Naive thymus-derived CD4-positive, alpha-beta T cell (primary cell): Measurements from ENCODE around the gene ZNF174. TPM values are rescaled to one million over a fixed set of nuclear protein-coding genes. Genes with fewer than 3 reads are reported as not detected.
A peak's percentile ranks its signal among the peaks of the same experiment; 100 is the strongest.

ENCODE experiments used
- ATAC-seq: fragments of 150-1000 bp; cut with Tn5 transposase; 2 replicates; pipeline ENCODE4 v1.10.0; 2021; ENCODE audit warnings: mild to moderate bottlenecking, moderate library complexity
- CTCF ChIA-PET: fragments of 350-600 bp; sonication (Branson Sonifier 250); formaldehyde crosslinking; loops from one replicate; lab custom pipeline; 2021; ENCODE audit warnings: antibody characterized with exemption; lab: Charles Lee
- POLR2A ChIA-PET: fragments of 350-600 bp; sonication (Branson Sonifier 250); formaldehyde crosslinking; loops from one replicate; lab custom pipeline; 2021; ENCODE audit warnings: antibody characterized with exemption, inconsistent platforms; lab: Charles Lee
- DNase-seq, 9 donors: peaks; one replicate each; pipeline versions ENCODE4 v3.0.0 to v3.0.0-alpha.2; 2020 to 2022; ENCODE audit warnings: mixed read lengths in 1 of 9
- H3K27ac ChIP-seq: one replicate; pipeline ENCODE4 v1.7.0; 2013; ENCODE audit warnings: mild to moderate bottlenecking, low read depth, low read length, moderate library complexity
- H3K27me3 ChIP-seq, 2 donors: one replicate each; pipeline ENCODE4 v1.7.0; 2013; ENCODE audit warnings: low read length in 2 of 2, mild to moderate bottlenecking in 2 of 2, moderate library complexity in 2 of 2; ENCODE audit not compliant: control insufficient read depth in 2 of 2, insufficient read depth in 2 of 2
- H3K36me3 ChIP-seq, 3 experiments: 1 replicate in 2 of 3; 2 replicates in 1 of 3; pipeline ENCODE4 v1.7.0; 2013; ENCODE audit warnings: low read length in 3 of 3, mild to moderate bottlenecking in 3 of 3, moderate library complexity in 1 of 3; ENCODE audit not compliant: insufficient read depth in 3 of 3, control insufficient read depth in 2 of 3
- H3K4me1 ChIP-seq, 2 donors: one replicate each; pipeline ENCODE4 v1.7.0; 2013; ENCODE audit warnings: low read length in 2 of 2, mild to moderate bottlenecking in 2 of 2, moderate library complexity in 1 of 2; ENCODE audit not compliant: control insufficient read depth in 2 of 2, insufficient read depth in 2 of 2
- H3K4me3 ChIP-seq: 2 replicates; pipeline ENCODE4 v1.7.0; 2013; ENCODE audit warnings: mild to moderate bottlenecking, low read length
- H3K9me3 ChIP-seq, 3 experiments: 1 replicate in 2 of 3; 2 replicates in 1 of 3; pipeline ENCODE4 v1.7.0; 2013; ENCODE audit warnings: low read length in 3 of 3; ENCODE audit not compliant: control insufficient read depth in 2 of 3
- H3K27ac Mint-ChIP-seq, 9 donors: one replicate each; pipeline ENCODE4 v1.8.0; 2020 to 2022; ENCODE audit warnings: mixed read lengths in 9 of 9, mild to moderate bottlenecking in 8 of 9, moderate library complexity in 5 of 9, inconsistent platforms in 2 of 9
- H3K27me3 Mint-ChIP-seq, 5 donors: one replicate each; pipeline ENCODE4 v1.8.0; 2021 to 2022; ENCODE audit warnings: mixed read lengths in 5 of 5, mild to moderate bottlenecking in 1 of 5
- H3K36me3 Mint-ChIP-seq, 5 donors: one replicate each; pipeline ENCODE4 v1.8.0; 2020 to 2022; ENCODE audit warnings: mixed read lengths in 5 of 5, mild to moderate bottlenecking in 3 of 5, inconsistent platforms in 1 of 5
- H3K4me1 Mint-ChIP-seq, 7 donors: one replicate each; pipeline ENCODE4 v1.8.0; 2020 to 2022; ENCODE audit warnings: mixed read lengths in 7 of 7, mild to moderate bottlenecking in 3 of 7, inconsistent platforms in 1 of 7
- H3K4me3 Mint-ChIP-seq, 10 donors: one replicate each; pipeline ENCODE4 v1.8.0; 2020 to 2022; ENCODE audit warnings: mild to moderate bottlenecking in 10 of 10, mixed read lengths in 10 of 10, moderate library complexity in 6 of 10, inconsistent platforms in 2 of 10
- H3K9me3 Mint-ChIP-seq, 11 donors: one replicate each; pipeline ENCODE4 v1.8.0; 2020 to 2022; ENCODE audit warnings: mixed read lengths in 11 of 11, mild to moderate bottlenecking in 4 of 11, inconsistent platforms in 1 of 11, moderate library complexity in 1 of 11
- intact Hi-C, 2 donors: fragments of 100-400 bp; cut with micrococcal nuclease; formaldehyde crosslinking; loops; one replicate each; pipeline ENCODE4 v1.15.1; 2023
- polyA plus RNA-seq, 2 donors: library from polyadenylated mRNA; unstranded; fragments of 300-500 nt; fragmentation: Illumina TruSeq; gene quantifications; one replicate each; pipeline ENCODE4 v1.2.3, GENCODE V29; 2021
- total RNA-seq, 6 experiments: library from RNA in 5 of 6; stranded (reverse) in 5 of 6; gene quantifications; 1 replicate in 5 of 6; 2 replicates in 1 of 6; pipeline ENCODE4 v1.2.3 and lab custom pipeline; 2021 to 2026

The ZNF174 gene
- total and polyA plus RNA-seq, 7 experiments from 2014 or later = 4.7 to 26.4 (median 13.5) TPM

DNA sequence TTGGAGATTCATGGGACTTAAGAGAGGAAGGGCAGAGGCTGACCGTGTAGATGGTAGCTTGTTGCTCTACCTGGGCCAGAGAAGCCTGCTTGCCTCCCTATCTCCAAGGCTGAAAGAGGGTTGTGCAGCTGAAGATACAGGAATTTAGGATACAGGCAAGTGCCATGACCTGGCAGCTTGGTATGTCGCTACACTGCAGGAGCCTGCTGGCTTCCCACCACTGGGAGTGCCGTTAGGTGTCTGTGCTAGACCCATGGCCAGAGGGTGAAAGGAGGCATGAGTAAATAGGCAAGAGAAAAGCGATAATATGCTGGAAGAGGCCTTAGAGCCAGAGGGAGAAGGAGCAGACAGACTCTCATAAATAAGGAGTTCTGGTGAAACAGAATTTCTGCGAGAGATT is 53.1 kb downstream of the ZNF174 start:
- DNase-seq (no peak), ATAC-seq (no peak)
- no peak overlapping the region for H3K4me3 ChIP-seq
- H3K4me3 Mint-ChIP-seq = peak overlapping the region in 1 of 10 donors; percentile 39
- ChIA-PET CTCF (interaction anchor here (0.6 kb wide), 1 partner anchor 171 kb away, joined by 4 read pairs; no protein-coding TSS in a partner anchor), POLR2A (no interaction called here)
- peaks cover 9 to 12% of the 10 kb centered on the region in 2 donors for H3K4me1 ChIP-seq
- no peak overlapping the region for H3K27ac ChIP-seq
- intact Hi-C loops = no loop called here
- H3K9me3 ChIP-seq = no peaks in the 10 kb centered on the region
- peak overlapping the region in 3 of 9 donors; percentile 47 to 57 (median 49) for H3K27ac Mint-ChIP-seq
- peaks cover 7 to 26% (median 21%) of the 10 kb centered on the region in 7 donors for H3K4me1 Mint-ChIP-seq
- peaks cover 0 to 3% (median 0%) of the 10 kb centered on the region in 11 donors for H3K9me3 Mint-ChIP-seq
- no peaks in the 10 kb centered on the region for H3K27me3 ChIP-seq
- H3K27me3 Mint-ChIP-seq = no peaks in the 10 kb centered on the region
- peaks cover 0 to 21% (median 4%) of the 10 kb centered on the region in 5 donors for H3K36me3 Mint-ChIP-seq
- H3K36me3 ChIP-seq = peaks cover 0 to 2% (median 0%) of the 10 kb centered on the region in 3 experiments

DNA sequence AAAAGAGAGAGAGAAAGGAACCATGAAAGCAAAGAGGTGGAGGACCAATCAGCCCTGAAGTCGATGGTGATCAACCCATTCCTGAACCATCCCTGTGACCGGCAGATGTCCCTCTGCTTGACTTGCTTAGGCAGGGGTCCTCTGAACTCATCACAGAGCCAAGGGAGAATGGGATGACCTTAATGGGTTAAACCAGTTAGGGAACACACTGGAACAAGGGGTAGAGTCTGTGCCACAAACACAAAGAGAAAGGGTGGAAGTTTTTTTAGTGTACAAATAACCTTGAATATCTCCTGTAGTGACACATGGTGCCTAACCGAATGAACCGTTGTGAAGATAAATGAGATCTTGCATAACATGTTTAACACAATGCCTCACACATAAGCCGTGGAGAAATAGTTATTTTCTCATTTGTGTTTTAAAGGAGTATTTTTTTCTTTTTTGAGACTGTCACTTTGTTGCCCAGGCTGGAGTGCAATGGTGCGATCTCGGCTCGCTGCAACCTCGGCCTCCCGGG is 53.7 kb downstream of the ZNF174 start:
- H3K4me3 Mint-ChIP-seq = peak overlapping the region in 4 of 10 donors; percentile 1 to 39 (median 14)
- ChIA-PET CTCF (interaction anchor here (0.6 kb wide), 1 partner anchor 172 kb away, joined by 4 read pairs; no protein-coding TSS in a partner anchor), POLR2A (interaction anchor here (1.0 kb wide), 1 partner anchor 53 kb away, joined by 3 read pairs; no protein-coding TSS in a partner anchor)
- peaks cover 13 to 32% (median 27%) of the 10 kb centered on the region in 7 donors for H3K4me1 Mint-ChIP-seq
- H3K9me3 ChIP-seq = no peaks in the 10 kb centered on the region
- no peak overlapping the region for H3K4me3 ChIP-seq
- H3K4me1 ChIP-seq = peaks cover 15 to 18% of the 10 kb centered on the region in 2 donors
- H3K27ac Mint-ChIP-seq = peak overlapping the region in 4 of 9 donors; percentile 21 to 59 (median 51)
- H3K9me3 Mint-ChIP-seq = peaks cover 0 to 2% (median 0%) of the 10 kb centered on the region in 11 donors
- peaks cover 0 to 2% (median 0%) of the 10 kb centered on the region in 3 experiments for H3K36me3 ChIP-seq
- intact Hi-C loops = loop anchor here (5.0 kb wide), 5 partner anchors 147 to 297 kb away; partner anchors contain the start of genes TIGD7 (in 1 of the 2), ZNF200 (in 1 of the 2) and ZNF75A (in 1 of the 2)
- H3K27me3 ChIP-seq = no peaks in the 10 kb centered on the region
- peaks cover 0 to 16% (median 3%) of the 10 kb centered on the region in 5 donors for H3K36me3 Mint-ChIP-seq
- ATAC-seq = no peak
- no peaks in the 10 kb centered on the region for H3K27me3 Mint-ChIP-seq
- no peak overlapping the region for H3K27ac ChIP-seq
- no peak for DNase-seq

DNA sequence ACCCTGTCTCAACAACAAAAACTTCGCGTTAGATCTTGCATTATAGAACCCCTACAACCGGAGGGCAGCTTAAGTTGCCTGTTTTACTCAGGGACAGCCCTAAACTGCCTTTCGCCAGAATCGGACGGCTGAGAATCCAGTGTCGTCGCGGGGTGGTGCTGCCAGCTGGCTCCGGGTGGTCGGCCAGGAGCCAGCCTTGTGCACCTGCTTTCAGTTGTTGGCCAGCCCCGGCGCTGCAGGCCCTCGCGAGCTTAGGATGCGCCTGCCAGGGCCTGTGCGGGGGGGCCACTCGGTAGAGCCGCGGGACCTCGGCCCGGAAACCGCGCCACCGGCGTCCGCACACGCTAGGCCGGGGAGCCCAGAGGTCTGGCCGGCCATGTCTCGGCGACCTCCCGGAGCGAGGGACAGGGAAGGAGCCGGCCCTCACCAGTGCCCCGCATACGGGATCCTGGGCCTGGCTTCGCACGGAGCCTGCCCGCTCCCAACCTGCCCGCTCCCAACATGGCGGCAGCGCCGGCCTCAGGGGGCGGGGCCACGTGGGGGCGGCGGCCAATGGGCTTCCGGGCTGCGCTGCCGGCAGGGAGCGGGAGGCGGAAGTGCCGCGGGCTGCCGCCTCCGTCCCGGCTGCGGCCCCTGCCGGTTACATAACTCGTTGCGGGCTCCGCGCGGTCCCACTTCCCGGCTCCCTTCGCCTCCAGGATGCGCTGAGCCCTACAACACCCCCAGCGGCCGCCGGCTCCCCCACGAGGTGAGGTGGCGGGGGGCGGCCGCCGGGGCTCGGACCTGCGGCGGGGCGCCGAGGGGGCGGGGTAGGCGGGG is 56.6 kb downstream of the ZNF174 start:
- H3K27ac Mint-ChIP-seq = peak overlapping the region; percentile 74 to 94 (median 88)
- ATAC-seq (peak; percentile 96), DNase-seq (peak; percentile 87 to 95 (median 93))
- intact Hi-C loops = loop anchor here (1.0 to 5.0 kb wide), 15 partner anchors 13 to 323 kb away; partner anchors contain the start of genes TIGD7 (in 2 of the 2), ZNF263 (in 2 of the 2), ZNF75A (in 2 of the 2) and NAA60 (in 1 of the 2)
- H3K9me3 Mint-ChIP-seq = peaks cover 0 to 1% (median 0%) of the 10 kb centered on the region in 11 donors
- H3K27ac ChIP-seq = peak overlapping the region; percentile 96
- peaks cover 0 to 7% (median 0%) of the 10 kb centered on the region in 5 donors for H3K36me3 Mint-ChIP-seq
- peaks cover 33 to 57% (median 48%) of the 10 kb centered on the region in 7 donors for H3K4me1 Mint-ChIP-seq
- peaks cover 37 to 45% of the 10 kb centered on the region in 2 donors for H3K4me1 ChIP-seq
- H3K4me3 Mint-ChIP-seq = peak overlapping the region; percentile 78 to 88 (median 86)
- H3K27me3 ChIP-seq = no peaks in the 10 kb centered on the region
- H3K4me3 ChIP-seq = peak overlapping the region; percentile 84
- ChIA-PET CTCF (interaction anchor here (0.5 to 1.1 kb wide), 4 partner anchors 14 to 64 kb away, joined by 3 to 8 read pairs (median 4); partner anchors contain the start of genes NAA60 and ZNF597), POLR2A (interaction anchor here (0.6 to 2.0 kb wide), 21 partner anchors 9 to 381 kb away, joined by 3 to 24 read pairs (median 4); partner anchors contain the start of genes CLUAP1, NAA60, ZNF174 and ZNF213)
- H3K36me3 ChIP-seq = no peaks in the 10 kb centered on the region
- H3K9me3 ChIP-seq = no peaks in the 10 kb centered on the region
- no peaks in the 10 kb centered on the region for H3K27me3 Mint-ChIP-seq

DNA sequence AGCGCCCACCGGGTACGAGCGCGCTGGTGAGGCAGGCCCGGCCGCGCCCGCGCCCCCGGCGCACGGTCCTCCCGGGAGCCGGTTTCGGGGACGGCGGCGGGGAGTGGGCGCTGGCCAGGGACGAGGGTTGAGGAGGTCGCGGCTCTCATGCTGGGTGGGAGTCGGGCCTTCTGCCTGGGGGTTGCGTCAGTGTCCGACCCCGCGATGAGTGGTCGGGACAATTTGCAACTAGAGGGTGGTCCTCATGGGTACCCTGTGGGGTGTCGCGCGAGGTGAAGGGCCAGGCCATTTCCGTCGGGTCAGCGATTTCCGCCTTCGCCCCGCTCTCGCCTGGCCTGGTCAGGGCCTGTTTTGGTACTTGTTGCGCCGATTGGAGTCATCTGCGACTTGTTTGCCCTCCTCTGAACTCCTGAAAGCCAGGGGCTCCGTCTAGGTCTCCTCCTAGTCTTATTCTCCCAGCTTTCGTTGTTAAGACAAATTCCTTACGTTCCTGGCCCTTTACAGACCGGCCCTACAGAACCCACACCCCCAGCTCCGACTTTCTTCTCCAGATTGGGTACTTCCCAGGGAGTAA is 57.4 kb downstream of the ZNF174 start:
- H3K4me3 ChIP-seq = peak overlapping the region; percentile 84
- H3K27ac ChIP-seq = peak overlapping the region; percentile 96
- no peaks in the 10 kb centered on the region for H3K27me3 ChIP-seq
- ChIA-PET POLR2A (interaction anchor here (1.5 kb wide), 1 partner anchor 324 kb away, joined by 3 read pairs; the partner anchor contains the start of gene ZNF213), CTCF (interaction anchor here (1.0 kb wide), 1 partner anchor 311 kb away, joined by 4 read pairs; no protein-coding TSS in a partner anchor)
- H3K4me1 Mint-ChIP-seq = peaks cover 35 to 59% (median 51%) of the 10 kb centered on the region in 7 donors
- H3K27ac Mint-ChIP-seq = peak overlapping the region; percentile 62 to 97 (median 90)
- peaks cover 0 to 1% (median 0%) of the 10 kb centered on the region in 11 donors for H3K9me3 Mint-ChIP-seq
- no peaks in the 10 kb centered on the region for H3K36me3 ChIP-seq
- intact Hi-C loops = loop anchor here (1.0 to 5.0 kb wide), 6 partner anchors 42 to 301 kb away; partner anchors contain the start of genes TIGD7 (in 1 of the 2), ZNF200 (in 1 of the 2) and ZNF75A (in 1 of the 2)
- H3K9me3 ChIP-seq = no peaks in the 10 kb centered on the region
- H3K4me3 Mint-ChIP-seq = peak overlapping the region; percentile 74 to 97 (median 90)
- H3K27me3 Mint-ChIP-seq = no peaks in the 10 kb centered on the region
- H3K4me1 ChIP-seq = peaks cover 40 to 46% of the 10 kb centered on the region in 2 donors
- DNase-seq (peak in 1 of 9 donors; percentile 11), ATAC-seq (no peak)
- H3K36me3 Mint-ChIP-seq = peaks cover 0 to 7% (median 0%) of the 10 kb centered on the region in 5 donors

DNA sequence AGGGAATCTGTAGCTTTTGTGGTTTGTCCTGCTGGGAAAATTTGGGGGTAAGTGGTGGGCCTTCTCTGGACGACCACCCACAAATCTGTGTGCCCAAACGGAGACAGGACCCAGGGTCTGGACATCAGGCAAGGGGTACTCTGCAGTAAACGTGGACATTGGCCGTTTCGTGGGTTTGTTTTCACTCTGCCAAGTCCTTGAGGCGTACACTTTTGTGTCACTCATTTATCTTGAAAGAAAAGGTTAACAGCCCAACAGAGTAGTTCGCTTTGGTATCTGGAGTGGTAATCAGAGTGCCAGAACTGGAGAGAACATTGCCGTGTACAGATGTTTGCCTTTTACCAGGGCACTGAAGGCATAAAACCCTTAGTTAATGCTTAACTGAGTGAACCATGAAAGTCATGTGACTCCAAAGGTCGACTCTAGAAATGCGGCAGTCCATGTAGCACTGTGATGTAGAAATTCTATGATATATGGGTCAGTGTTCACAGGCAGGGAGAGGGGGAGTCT is 57.9 kb downstream of the ZNF174 start:
- ATAC-seq (no peak), DNase-seq (peak in 6 of 9 donors; percentile 5 to 27 (median 18))
- Mint-ChIP-seq H3K27ac (peak overlapping the region; percentile 62 to 97 (median 90)), H3K36me3 (peaks cover 0 to 7% (median 0%) of the 10 kb centered on the region in 5 donors), H3K27me3 (no peaks in the 10 kb centered on the region), H3K9me3 (peaks cover 0 to 1% (median 0%) of the 10 kb centered on the region in 11 donors), H3K4me1 (peaks cover 37 to 64% (median 55%) of the 10 kb centered on the region in 7 donors), H3K4me3 (peak overlapping the region; percentile 74 to 97 (median 90))
- H3K27ac ChIP-seq = peak overlapping the region; percentile 96
- H3K4me1 ChIP-seq = peaks cover 44 to 46% of the 10 kb centered on the region in 2 donors
- no peaks in the 10 kb centered on the region for H3K36me3 ChIP-seq
- intact Hi-C loops = loop anchor here (1.0 to 5.0 kb wide), 7 partner anchors 41 to 302 kb away; partner anchors contain the start of genes TIGD7 (in 1 of the 2), ZNF174 (in 1 of the 2), ZNF200 (in 1 of the 2) and ZNF75A (in 1 of the 2)
- POLR2A ChIA-PET = interaction anchor here (1.5 kb wide), 1 partner anchor 324 kb away, joined by 3 read pairs; the partner anchor contains the start of gene ZNF213
- CTCF ChIA-PET = interaction anchor here (1.0 to 1.7 kb wide), 2 partner anchors 312 to 327 kb away, joined by 4 to 6 read pairs; no protein-coding TSS in a partner anchor
- H3K4me3 ChIP-seq = peak overlapping the region; percentile 84
- no peaks in the 10 kb centered on the region for H3K9me3 ChIP-seq
- no peaks in the 10 kb centered on the region for H3K27me3 ChIP-seq
